ENCODE measurements around the gene NXNL1. TPM values are rescaled to one million over a fixed set of nuclear protein-coding genes. Genes with fewer than 3 reads are reported as not detected.
A peak's percentile ranks its signal among the peaks of the same experiment; 100 is the strongest.

The NXNL1 gene
- total and polyA plus RNA-seq, 2 of the 13 experiments (the other 11 are each of a cell fraction or from before 2014, with no cell fraction given), result not detected

DNA sequence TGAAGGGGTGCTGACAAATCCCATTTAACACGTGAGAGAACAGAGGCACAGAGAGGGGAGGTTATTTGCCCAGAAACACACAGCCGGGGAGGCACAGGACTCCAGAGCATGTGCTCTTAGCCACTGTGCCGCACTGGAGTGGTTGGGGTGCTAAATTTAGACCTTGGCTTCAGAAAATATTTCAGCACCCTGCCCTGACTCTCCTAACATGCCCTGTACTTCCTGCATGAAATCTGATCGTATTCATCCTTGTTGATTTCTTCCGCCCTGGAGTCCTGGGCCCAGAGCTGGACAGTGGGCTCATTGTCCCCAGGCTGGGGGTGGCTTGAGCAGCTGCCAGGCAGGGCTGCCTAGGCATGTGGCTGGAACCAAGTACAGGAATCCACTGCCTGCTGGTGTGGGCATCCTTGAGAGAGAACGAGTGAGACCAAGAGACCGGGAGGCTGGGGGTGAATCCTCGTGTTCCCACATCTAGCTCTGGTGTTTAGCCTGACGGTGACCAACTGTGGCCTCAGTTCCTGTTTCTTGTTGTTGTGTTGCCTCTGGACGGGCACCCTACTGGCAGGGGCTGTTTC is 14.9 kb upstream of the NXNL1 start (continued):
- TF ChIP-seq ZNF331 (CRISPR knock-in tag; IDR thresholded peaks at IDR 0.05), result no peak; the same call in 1 of the 2 replicates
- TF ChIP-seq, protein P1, sequence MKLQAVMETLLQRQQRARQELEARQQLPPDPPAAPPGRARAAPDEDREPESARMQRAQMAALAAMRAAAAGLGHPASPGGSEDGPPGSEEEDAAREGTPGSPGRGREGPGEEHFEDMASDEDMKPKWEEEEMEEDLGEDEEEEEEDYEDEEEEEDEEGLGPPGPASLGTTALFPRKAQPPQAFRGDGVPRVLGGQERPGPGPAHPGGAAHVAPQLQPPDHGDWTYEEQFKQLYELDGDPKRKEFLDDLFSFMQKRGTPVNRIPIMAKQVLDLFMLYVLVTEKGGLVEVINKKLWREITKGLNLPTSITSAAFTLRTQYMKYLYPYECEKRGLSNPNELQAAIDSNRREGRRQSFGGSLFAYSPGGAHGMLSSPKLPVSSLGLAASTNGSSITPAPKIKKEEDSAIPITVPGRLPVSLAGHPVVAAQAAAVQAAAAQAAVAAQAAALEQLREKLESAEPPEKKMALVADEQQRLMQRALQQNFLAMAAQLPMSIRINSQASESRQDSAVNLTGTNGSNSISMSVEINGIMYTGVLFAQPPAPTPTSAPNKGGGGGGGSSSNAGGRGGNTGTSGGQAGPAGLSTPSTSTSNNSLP (IDR thresholded peaks at IDR 0.05; ENCODE audit: low read depth, low read length), result no peak
- TF ChIP-seq ZNF567 (CRISPR knock-in tag; IDR thresholded peaks at IDR 0.05; ENCODE audit: borderline replicate concordance), result peak; percentile 58; the same call in 1 of the 2 replicates
- TF ChIP-seq THAP11 (CRISPR knock-in tag; IDR thresholded peaks at IDR 0.05), result 0 out of 2 replicates have a peak, but pooled peaks have one; percentile 14
- TF ChIP-seq NKX3-1 (CRISPR knock-in tag; IDR thresholded peaks at IDR 0.05), result no peak
- TF ChIP-seq, protein P2, sequence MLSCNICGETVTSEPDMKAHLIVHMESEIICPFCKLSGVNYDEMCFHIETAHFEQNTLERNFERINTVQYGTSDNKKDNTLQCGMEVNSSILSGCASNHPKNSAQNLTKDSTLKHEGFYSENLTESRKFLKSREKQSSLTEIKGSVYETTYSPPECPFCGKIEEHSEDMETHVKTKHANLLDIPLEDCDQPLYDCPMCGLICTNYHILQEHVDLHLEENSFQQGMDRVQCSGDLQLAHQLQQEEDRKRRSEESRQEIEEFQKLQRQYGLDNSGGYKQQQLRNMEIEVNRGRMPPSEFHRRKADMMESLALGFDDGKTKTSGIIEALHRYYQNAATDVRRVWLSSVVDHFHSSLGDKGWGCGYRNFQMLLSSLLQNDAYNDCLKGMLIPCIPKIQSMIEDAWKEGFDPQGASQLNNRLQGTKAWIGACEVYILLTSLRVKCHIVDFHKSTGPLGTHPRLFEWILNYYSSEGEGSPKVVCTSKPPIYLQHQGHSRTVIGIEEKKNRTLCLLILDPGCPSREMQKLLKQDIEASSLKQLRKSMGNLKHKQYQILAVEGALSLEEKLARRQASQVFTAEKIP (CRISPR knock-in tag; IDR thresholded peaks at IDR 0.05; ENCODE audit: borderline replicate concordance), result no peak
- TF ChIP-seq, protein P3, sequence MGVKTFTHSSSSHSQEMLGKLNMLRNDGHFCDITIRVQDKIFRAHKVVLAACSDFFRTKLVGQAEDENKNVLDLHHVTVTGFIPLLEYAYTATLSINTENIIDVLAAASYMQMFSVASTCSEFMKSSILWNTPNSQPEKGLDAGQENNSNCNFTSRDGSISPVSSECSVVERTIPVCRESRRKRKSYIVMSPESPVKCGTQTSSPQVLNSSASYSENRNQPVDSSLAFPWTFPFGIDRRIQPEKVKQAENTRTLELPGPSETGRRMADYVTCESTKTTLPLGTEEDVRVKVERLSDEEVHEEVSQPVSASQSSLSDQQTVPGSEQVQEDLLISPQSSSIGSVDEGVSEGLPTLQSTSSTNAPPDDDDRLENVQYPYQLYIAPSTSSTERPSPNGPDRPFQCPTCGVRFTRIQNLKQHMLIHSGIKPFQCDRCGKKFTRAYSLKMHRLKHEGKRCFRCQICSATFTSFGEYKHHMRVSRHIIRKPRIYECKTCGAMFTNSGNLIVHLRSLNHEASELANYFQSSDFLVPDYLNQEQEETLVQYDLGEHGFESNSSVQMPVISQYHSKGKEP (CRISPR knock-in tag; IDR thresholded peaks at IDR 0.05), result no peak
- TF ChIP-seq ZNF274 (CRISPR knock-in tag; IDR thresholded peaks at IDR 0.05), result no peak
- TF ChIP-seq, protein P4, sequence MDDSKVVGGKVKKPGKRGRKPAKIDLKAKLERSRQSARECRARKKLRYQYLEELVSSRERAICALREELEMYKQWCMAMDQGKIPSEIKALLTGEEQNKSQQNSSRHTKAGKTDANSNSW (CRISPR knock-in tag; IDR thresholded peaks at IDR 0.05; ENCODE audit: borderline replicate concordance), result no peak
- no peak for TF ChIP-seq ZNF124 (CRISPR knock-in tag; IDR thresholded peaks at IDR 0.05)
- no peak for TF ChIP-seq NFRKB (IDR thresholded peaks at IDR 0.05)
- no peak for TF ChIP-seq PHB2 (IDR thresholded peaks at IDR 0.05; ENCODE audit: partially characterized antibody)
- no peak for TF ChIP-seq ARHGAP35 (CRISPR knock-in tag; IDR thresholded peaks at IDR 0.05; ENCODE audit: borderline replicate concordance)
- TF ChIP-seq ELF3 (CRISPR knock-in tag; IDR thresholded peaks at IDR 0.05), result peak; percentile 94
- TF ChIP-seq ZKSCAN5 (CRISPR knock-in tag; IDR thresholded peaks at IDR 0.05), result no peak
- peak; percentile 32 for TF ChIP-seq MED1 (CRISPR knock-in tag; IDR thresholded peaks at IDR 0.05)
- TF ChIP-seq BRD4 (CRISPR knock-in tag; IDR thresholded peaks at IDR 0.05), result no peak
- peak; percentile 95 for TF ChIP-seq MEF2D (CRISPR knock-in tag; IDR thresholded peaks at IDR 0.05)
- TF ChIP-seq, protein P5, sequence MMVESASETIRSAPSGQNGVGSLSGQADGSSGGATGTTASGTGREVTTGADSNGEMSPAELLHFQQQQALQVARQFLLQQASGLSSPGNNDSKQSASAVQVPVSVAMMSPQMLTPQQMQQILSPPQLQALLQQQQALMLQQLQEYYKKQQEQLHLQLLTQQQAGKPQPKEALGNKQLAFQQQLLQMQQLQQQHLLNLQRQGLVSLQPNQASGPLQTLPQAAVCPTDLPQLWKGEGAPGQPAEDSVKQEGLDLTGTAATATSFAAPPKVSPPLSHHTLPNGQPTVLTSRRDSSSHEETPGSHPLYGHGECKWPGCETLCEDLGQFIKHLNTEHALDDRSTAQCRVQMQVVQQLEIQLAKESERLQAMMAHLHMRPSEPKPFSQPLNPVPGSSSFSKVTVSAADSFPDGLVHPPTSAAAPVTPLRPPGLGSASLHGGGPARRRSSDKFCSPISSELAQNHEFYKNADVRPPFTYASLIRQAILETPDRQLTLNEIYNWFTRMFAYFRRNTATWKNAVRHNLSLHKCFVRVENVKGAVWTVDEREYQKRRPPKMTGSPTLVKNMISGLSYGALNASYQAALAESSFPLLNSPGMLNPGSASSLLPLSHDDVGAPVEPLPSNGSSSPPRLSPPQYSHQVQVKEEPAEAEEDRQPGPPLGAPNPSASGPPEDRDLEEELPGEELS (CRISPR knock-in tag; IDR thresholded peaks at IDR 0.05), result peak; percentile 52; the same call in 1 of the 2 replicates
- no peak for TF ChIP-seq ZNF136 (CRISPR knock-in tag; IDR thresholded peaks at IDR 0.05; ENCODE audit: low read depth)
- TF ChIP-seq, protein P6, sequence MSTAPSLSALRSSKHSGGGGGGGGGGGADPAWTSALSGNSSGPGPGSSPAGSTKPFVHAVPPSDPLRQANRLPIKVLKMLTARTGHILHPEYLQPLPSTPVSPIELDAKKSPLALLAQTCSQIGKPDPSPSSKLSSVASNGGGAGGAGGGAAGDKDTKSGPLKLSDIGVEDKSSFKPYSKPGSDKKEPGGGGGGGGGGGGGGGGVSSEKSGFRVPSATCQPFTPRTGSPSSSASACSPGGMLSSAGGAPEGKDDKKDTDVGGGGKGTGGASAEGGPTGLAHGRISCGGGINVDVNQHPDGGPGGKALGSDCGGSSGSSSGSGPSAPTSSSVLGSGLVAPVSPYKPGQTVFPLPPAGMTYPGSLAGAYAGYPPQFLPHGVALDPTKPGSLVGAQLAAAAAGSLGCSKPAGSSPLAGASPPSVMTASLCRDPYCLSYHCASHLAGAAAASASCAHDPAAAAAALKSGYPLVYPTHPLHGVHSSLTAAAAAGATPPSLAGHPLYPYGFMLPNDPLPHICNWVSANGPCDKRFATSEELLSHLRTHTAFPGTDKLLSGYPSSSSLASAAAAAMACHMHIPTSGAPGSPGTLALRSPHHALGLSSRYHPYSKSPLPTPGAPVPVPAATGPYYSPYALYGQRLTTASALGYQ (CRISPR knock-in tag; IDR thresholded peaks at IDR 0.05), result no peak
- TF ChIP-seq SALL2 (CRISPR knock-in tag; IDR thresholded peaks at IDR 0.05), result no peak

All from HepG2 (cell line).